LNCAP (cell line): ENCODE data around the gene SPATA32.

Experiments
- TF ChIP-seq, protein P1 (sequence below): fragments of 450-650 bp; IDR thresholded peaks from 2 replicates; pipeline ENCODE4 v1.5.1; 2017; ENCODE audit warnings: mild to moderate bottlenecking

Gene SPATA32

DNA sequence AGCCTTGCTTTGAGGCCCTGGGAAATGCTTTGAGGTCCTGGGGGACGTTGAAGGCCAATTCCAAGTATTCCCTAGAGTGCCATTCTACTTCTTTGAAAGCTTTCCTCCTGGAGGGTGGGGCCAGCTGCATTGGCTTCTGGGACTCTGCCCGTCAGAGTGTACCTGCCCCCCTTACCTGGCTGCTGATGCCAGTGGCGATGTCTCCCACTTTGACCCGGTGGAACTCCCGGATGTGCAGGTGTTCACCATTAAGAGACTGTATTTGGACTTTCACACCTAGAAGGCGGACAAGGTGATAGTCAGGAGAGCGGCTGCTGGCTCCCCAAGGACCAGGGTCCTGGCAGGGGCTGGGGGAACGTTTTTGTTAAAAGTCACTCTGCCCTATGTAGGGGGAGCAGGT is 3.1 kb upstream of the SPATA32 start:
- TF ChIP-seq, protein P1, sequence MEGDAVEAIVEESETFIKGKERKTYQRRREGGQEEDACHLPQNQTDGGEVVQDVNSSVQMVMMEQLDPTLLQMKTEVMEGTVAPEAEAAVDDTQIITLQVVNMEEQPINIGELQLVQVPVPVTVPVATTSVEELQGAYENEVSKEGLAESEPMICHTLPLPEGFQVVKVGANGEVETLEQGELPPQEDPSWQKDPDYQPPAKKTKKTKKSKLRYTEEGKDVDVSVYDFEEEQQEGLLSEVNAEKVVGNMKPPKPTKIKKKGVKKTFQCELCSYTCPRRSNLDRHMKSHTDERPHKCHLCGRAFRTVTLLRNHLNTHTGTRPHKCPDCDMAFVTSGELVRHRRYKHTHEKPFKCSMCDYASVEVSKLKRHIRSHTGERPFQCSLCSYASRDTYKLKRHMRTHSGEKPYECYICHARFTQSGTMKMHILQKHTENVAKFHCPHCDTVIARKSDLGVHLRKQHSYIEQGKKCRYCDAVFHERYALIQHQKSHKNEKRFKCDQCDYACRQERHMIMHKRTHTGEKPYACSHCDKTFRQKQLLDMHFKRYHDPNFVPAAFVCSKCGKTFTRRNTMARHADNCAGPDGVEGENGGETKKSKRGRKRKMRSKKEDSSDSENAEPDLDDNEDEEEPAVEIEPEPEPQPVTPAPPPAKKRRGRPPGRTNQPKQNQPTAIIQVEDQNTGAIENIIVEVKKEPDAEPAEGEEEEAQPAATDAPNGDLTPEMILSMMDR, result no peak

DNA sequence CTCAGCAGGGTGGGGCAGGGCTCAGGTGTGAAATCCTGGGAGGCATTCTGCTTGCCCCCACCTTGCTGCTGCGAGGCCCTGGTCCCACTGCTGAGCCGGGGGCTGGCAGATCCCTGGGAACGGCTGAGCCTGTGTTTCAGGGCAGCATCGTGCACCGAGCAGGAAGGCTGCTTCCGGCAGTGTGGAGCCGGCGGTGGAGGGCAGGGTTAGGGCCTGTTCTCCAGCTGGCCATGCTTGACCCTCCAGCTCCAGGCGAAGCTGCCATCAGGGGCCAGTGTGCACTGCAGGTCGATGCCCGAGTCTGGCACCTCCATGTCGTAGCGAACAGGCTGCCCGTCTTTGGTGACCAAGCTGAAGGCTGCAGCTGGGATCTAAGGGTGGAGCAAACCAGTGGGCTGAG is 2.5 kb upstream of the SPATA32 start:
- TF ChIP-seq, protein P1, result no peak

DNA sequence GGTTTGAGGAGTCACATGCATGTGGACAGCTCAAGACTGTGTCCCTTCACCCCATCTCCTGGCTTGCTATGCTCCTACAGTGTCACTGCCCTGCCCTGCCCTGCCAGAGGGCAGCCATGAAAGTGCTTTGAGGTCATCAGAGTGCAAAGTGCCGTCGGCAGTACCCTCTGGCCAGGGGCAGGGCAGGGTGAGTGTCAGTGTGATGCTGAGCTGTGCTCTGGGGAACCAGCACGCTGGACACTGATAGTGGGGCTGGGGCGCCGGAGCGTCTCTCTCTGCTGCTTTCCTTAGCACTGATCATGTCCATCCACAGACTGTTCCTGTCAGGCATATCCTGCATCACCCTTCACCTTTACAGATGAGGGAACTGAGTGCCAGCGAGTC is 1.6 kb upstream of the SPATA32 start:
- TF ChIP-seq, protein P1, result no peak

DNA sequence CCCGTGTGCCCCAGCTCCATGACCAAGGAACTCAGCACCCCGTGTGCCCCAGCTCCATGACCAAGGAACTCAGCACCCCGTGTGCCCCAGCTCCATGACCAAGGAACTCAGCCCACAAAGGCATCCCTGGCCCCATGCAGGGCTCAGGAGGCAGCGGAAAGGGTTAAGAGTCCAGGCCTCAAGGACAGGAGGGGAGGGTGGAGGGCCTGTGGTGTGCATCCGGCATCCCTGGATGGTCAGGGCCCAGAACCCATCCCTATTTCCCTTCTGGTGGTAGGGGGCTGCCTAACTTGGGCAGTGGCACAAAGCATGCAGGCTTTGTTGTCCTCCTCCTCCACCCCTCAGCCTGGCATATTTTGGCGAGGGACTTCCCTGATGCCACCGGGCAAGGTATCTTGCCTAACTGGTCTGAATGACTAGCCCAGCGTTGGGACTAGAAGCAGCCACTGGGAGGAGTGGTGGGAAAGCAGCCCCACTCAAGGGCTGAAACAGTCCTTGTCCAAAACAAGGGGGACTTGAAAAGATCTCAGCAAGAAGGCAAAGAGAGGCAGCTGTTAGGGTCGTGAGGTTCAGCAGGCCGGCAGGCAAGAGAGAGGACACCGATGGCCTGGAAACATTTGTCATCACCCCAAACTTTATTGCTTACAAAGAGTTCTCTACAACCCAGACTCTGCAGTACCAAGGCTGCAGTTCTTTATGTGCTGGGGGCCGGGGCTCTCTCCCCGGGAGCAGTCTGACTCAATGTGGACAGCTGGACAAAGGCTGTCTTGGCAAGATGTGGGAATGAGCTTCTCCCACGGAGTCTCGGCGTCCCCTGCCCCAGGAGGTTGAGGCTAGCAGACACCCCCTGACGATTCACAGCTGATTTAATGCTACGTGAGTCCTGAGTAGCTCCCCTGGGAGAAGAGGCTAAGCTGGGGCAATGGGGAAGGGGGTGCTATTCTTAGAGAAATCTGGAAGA is 902 bp upstream of the SPATA32 start:
- TF ChIP-seq, protein P1, result no peak

DNA sequence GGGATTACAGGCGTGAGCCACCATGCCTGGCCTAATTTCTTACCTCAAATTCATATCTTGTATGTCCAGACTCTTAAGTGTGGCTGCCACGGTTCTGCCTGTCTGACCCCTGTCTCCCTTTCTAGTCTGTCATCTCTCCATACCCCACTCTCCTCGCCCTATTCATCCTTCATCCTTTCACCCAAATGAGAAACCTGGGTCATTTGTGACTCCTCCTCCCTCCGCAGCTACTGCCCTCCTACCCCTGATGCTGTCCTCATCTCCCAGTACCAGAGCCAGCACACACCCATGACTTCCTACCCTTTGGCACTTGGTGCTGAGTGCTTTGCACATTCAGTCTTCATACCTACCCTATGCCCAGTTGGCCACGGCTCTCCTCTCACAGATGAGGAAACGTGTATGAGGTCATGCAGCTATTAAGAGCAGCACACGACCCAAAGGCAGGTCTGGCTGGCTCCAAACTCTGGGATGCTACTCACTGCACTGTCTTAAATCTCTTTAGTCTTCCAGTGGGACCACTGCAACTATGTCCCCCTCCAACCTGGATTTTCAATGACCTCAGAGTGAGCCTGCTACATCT is 1.6 kb downstream of the SPATA32 start:
- TF ChIP-seq, protein P1, result no peak

DNA sequence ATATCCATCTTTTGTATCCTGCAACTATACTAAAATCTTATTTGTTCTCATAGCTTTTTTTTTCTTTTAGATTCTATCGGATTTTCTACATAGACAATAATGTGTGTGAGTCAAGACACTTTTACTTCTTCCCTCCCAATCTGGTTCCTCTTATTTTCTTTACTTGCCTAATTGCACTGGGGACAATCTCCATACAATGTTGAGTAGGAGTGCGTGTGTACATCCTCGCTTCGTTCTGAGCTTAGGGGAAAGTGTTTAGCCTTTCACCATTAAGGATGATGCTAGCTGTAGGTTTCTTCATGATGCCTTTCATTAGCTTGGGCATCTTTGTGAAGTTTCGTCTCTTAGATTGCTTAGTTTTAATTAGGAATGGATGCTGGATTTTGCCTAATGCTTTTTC is 2.9 kb downstream of the SPATA32 start:
- TF ChIP-seq, protein P1, result no peak

DNA sequence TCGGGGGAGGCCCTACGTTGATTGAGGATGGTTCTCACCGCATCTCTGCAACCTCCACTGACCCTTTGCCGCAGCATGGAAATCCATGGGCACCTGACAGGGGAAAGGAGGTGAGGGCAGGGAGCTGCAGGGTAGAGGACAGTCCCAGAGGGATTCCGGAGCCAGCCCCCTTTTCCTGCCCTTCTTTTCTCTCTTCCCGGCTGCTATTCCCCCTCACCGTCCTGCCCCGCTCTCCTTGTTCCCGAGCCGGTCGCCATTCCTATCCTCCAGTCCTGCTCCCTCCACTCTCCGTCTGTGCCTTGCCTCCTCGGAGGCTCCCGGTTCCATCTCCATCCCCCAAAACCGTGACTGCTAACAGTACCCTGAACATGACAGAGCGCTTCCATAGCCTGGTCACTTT is 4.8 kb downstream of the SPATA32 start:
- TF ChIP-seq, protein P1, result no peak
